Activated naive CD8-positive, alpha-beta T cell treated with anti-CD3 and anti-CD28 coated beads, Interleukin-2, amount 10 ng/mL, durations not matched to agents 7 days and 5 days (primary cell): Measurements from ENCODE around the gene RPL12. TPM values are rescaled to one million over a fixed set of nuclear protein-coding genes. Genes with fewer than 3 reads are reported as not detected.

Experiments
- ATAC-seq: fragments of 150-1000 bp; cut with Tn5 transposase; one replicate; pipeline ENCODE4 v1.10.0; 2021; ENCODE audit warnings: low read depth, moderate library complexity
- POLR2A ChIA-PET: fragments of 350-600 bp; sonication (Branson Sonifier 250); formaldehyde crosslinking; loops from one replicate; lab custom pipeline; 2021; ENCODE audit warnings: antibody characterized with exemption; lab: Charles Lee
- DNase-seq: peaks from one replicate; pipeline ENCODE4 v3.0.0; 2021
- H3K27ac Mint-ChIP-seq: one replicate; pipeline ENCODE4 v1.8.0; 2022; ENCODE audit warnings: mild to moderate bottlenecking, mixed read lengths
- H3K27me3 Mint-ChIP-seq: one replicate; pipeline ENCODE4 v1.8.0; 2022; ENCODE audit warnings: mild to moderate bottlenecking, moderate library complexity, mixed read lengths
- H3K36me3 Mint-ChIP-seq: one replicate; pipeline ENCODE4 v1.8.0; 2021; ENCODE audit warnings: mild to moderate bottlenecking, mixed read lengths
- H3K4me1 Mint-ChIP-seq: one replicate; pipeline ENCODE4 v1.8.0; 2021; ENCODE audit warnings: mixed read lengths
- H3K4me3 Mint-ChIP-seq: one replicate; pipeline ENCODE4 v1.8.0; 2022; ENCODE audit warnings: mild to moderate bottlenecking, moderate library complexity, mixed read lengths
- H3K9me3 Mint-ChIP-seq: one replicate; pipeline ENCODE4 v1.8.0; 2021; ENCODE audit warnings: mixed read lengths
- total RNA-seq, 2 experiments: library from RNA; stranded (reverse); gene quantifications; one replicate each; pipeline ENCODE4 v1.2.3, GENCODE V29; 2021

RPL12 gene
- 1,000 to 10,000 TPM; 1,332 to 1,343 TPM for total RNA-seq

DNA sequence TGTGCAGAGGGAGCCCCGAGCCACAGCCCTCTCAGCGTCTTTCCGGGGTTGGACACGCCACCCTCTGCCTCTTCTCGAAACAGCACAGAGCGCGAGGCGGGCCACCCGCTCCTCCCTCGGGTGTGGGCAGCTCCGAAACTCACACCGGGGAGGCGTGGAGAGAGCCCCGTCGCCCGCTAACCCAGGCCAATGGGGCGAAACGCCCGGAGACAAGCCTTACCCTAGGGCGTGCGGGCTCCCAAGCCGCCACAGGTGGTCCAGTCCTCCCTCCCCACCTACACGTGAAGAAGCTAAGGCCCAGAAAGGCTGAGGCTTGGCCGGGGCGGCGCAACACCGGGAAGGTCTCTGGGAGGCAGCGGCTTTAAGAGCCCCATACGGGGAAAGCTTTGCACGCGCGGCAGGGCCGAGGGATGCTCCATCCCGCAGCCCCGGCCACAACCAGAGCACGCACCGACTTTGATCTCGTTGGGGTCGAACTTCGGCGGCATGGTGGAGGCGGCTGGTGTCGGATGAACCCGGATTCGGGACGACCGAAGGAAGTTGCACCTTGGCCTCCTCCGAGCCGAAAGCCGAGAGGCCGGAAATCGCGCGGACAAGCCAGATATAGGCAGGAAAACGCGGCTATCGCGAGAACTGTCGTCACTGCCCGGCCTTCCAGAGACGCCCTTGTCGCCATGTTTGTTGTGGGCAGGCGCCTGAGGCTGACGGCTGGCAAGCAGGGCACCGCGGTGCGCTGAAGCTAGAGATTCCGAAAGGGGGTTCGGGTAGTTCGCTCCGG is at the start of gene RPL12, which contains the start of gene LRSAM1:
Gene RPL12, minus strand, starts transcription at position 577 of the 778 bp plus-strand sequence. Its CDS starts 89 bp downstream, at position 488.
Gene LRSAM1, plus strand, starts transcription at position 681 of the 778 bp plus-strand sequence. CDS start 3,018 bp downstream, outside the sequence.
- ATAC-seq, result peak; percentile 73
- H3K27ac Mint-ChIP-seq, result peak within 1 kb of the TSS; percentile 96
- H3K9me3 Mint-ChIP-seq, result peaks cover 7% of the 10 kb centered on the region
- H3K36me3 Mint-ChIP-seq, result peaks cover 49% of the 10 kb centered on the region
- peak; percentile 99 for DNase-seq
- peak within 1 kb of the TSS; percentile 89 for H3K4me3 Mint-ChIP-seq
- H3K4me1 Mint-ChIP-seq, result peaks cover 36% of the 10 kb centered on the region
- POLR2A ChIA-PET, result interaction anchor here (0.6 to 4.2 kb wide), 30 partner anchors 10 to 591 kb away, joined by 3 to 53 read pairs (median 4); partner anchors contain the start of genes CDK9, PTRH1, SLC2A8 and TOR2A
- H3K27me3 Mint-ChIP-seq, result no peaks in the 10 kb centered on the region

DNA sequence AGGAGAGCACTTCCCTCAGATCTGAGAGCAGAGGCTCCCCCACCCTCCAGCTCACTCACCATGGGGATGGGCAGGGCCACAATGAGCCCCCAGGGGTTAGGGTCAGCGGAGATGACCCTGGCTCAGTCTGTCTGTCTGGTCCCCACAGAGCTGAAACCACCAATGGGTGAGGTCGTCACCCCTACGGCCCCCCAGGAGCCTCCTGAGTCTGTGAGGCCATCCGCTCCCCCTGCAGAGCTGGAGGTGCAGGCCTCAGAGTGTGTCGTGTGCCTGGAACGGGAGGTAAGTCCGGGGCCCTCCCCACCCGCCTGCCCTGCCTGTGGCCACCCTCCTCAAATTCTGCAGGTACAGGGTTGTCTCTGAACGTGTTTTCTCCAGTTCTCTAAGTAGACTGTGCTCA is 49.7 kb upstream of the RPL12 start:
- no peak overlapping the region for H3K4me3 Mint-ChIP-seq
- no peak overlapping the region for H3K27ac Mint-ChIP-seq
- no peaks in the 10 kb centered on the region for H3K9me3 Mint-ChIP-seq
- peaks cover 6% of the 10 kb centered on the region for H3K4me1 Mint-ChIP-seq
- POLR2A ChIA-PET, result no interaction called here
- ATAC-seq, result no peak
- no peak for DNase-seq
- H3K27me3 Mint-ChIP-seq, result no peaks in the 10 kb centered on the region
- H3K36me3 Mint-ChIP-seq, result peaks cover 6% of the 10 kb centered on the region

DNA sequence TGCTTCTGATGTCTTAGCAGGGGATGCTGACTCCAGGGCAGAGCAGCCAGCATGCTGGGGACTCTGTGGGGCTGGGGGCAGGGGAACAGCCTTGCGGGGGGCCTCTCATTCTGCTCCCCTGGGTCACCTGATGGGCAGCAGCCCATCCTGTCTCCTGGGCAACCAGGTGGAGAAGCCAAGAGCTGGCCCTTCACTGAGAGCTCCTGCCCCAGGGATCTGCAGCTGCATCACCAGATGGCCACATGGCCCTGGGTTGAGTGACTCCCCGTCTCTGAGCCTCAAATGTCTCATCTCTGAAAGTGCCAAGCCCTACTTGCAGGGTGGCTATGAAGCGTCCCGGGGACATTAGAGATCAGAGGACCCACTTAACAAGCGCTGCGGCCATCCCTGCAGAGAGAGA is 49.2 kb upstream of the RPL12 start:
- peaks cover 8% of the 10 kb centered on the region for H3K36me3 Mint-ChIP-seq
- ATAC-seq (no peak), DNase-seq (no peak)
- no peaks in the 10 kb centered on the region for H3K9me3 Mint-ChIP-seq
- POLR2A ChIA-PET, result no interaction called here
- no peak overlapping the region for H3K4me3 Mint-ChIP-seq
- H3K27ac Mint-ChIP-seq, result no peak overlapping the region
- H3K4me1 Mint-ChIP-seq, result peaks cover 9% of the 10 kb centered on the region
- no peaks in the 10 kb centered on the region for H3K27me3 Mint-ChIP-seq

DNA sequence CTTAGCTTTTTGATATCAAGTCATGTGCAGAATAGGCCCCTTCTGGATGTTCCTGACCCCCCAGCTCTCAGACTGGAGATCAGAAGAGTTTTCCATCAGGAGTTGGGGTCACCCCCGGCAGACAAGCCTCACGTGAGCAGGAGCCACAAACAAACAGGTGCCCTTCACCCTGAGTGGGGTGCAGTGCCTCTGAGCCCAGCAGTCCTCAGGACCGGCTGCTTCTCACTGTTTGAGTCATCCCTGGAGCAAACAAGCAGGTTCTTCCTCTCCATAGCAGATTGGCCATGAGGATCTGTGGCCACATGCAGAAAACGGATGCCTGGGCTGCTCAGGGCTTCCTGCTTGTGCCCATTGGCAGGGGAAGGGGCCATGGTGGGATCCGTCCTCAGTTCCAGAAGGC is 47.1 kb upstream of the RPL12 start:
- no peak overlapping the region for H3K4me3 Mint-ChIP-seq
- H3K9me3 Mint-ChIP-seq, result no peaks in the 10 kb centered on the region
- no peak overlapping the region for H3K27ac Mint-ChIP-seq
- POLR2A ChIA-PET, result no interaction called here
- H3K4me1 Mint-ChIP-seq, result peaks cover 6% of the 10 kb centered on the region
- peaks cover 4% of the 10 kb centered on the region for H3K36me3 Mint-ChIP-seq
- ATAC-seq (no peak), DNase-seq (no peak)
- no peaks in the 10 kb centered on the region for H3K27me3 Mint-ChIP-seq

DNA sequence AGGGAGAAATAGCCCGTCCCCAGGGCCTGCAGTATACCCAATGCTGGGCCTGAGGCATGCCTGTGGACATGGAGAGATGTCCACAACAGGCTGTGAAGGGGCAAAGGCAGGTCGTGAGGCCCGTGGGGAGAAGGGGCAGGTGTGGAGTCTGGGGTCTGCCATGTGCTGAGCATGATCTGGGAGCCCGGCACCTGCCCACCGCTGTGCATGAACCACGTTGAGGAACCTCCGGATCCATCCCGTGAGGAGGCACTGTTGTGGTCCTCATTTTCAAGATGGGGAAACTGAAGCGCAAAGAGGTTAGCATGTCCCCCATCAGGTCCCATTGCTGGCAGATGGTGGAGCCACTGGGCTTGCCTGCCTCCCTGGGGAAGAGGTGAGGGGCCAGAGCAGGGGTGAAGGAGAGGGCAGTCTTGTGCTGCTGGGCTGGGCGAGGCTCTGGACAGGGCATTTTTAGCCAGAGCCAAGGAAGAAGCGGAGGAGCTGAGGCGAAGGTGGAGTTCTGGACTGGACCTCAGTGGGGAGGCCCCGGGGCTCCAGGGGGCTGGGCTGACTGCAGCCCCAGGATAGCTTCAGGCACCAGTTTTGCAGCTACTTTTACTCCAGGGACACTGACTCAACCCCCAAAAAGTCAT is 46.6 kb upstream of the RPL12 start:
- POLR2A ChIA-PET, result no interaction called here
- no peak for DNase-seq

DNA sequence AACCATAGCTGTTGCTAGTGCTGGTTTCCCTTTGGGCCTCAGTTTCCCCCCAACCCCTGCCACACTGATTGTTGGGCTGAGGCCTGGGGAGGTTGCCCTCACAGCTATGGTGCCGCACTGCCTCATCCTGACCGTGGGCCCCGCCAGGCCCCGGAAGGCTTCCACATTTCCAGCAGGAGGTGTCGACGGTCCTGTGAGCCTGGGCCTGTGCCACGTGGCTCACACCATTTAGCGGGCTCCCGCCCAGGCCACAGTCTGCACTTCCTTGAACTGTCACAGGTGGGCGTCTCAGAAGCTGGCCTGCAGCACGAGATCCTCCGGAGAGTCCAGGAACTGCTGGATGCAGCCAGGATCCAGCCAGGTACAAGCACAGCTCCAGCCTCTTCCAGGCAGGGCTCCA is 45.8 kb upstream of the RPL12 start:
- no peak overlapping the region for H3K4me3 Mint-ChIP-seq
- peaks cover 6% of the 10 kb centered on the region for H3K4me1 Mint-ChIP-seq
- no peaks in the 10 kb centered on the region for H3K9me3 Mint-ChIP-seq
- H3K36me3 Mint-ChIP-seq, result peaks cover 6% of the 10 kb centered on the region
- DNase-seq (no peak), ATAC-seq (no peak)
- no peaks in the 10 kb centered on the region for H3K27me3 Mint-ChIP-seq
- H3K27ac Mint-ChIP-seq, result no peak overlapping the region
- POLR2A ChIA-PET, result no interaction called here

More for the DNA sequence above, 46.6 kb upstream of the RPL12 start:
- H3K36me3 Mint-ChIP-seq, result peaks cover 4% of the 10 kb centered on the region
- H3K9me3 Mint-ChIP-seq, result no peaks in the 10 kb centered on the region
- no peak for ATAC-seq
- no peaks in the 10 kb centered on the region for H3K27me3 Mint-ChIP-seq
- H3K27ac Mint-ChIP-seq, result peak overlapping the region; percentile 38
- H3K4me3 Mint-ChIP-seq, result no peak overlapping the region
- H3K4me1 Mint-ChIP-seq, result peaks cover 6% of the 10 kb centered on the region

DNA sequence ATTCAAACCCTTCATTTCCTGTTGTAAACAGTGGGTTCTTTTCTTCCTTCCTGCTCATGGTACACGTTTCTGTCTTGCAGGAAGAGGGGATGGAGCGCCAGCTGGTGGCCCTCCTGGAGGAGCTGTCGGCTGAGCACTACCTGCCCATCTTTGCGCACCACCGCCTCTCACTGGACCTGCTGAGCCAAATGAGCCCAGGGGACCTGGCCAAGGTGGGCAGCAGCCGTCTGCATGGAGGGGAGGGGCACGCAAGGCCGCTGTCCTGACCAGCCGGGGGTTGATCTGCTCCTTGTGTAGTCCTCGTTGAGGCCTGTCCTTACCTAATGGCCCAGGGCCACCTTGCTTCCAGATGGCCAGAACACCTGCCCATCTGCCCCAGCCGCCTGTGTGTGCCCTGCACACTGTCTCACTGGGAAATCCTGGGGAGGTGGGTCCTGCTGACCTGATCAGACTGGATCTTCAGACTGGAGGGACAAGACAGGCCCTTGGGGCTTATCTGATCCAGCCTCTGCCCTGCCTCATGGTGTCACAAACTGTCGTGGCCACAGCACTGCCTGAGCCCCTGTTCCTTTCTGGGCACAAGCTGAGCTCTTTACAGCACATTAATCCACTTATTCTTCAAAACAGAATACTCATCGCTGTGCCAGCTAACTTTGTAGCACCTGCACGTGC is 44.8 kb upstream of the RPL12 start:
- Mint-ChIP-seq H3K4me3 (no peak overlapping the region), H3K27me3 (no peaks in the 10 kb centered on the region), H3K27ac (no peak overlapping the region), H3K9me3 (no peaks in the 10 kb centered on the region), H3K4me1 (peaks cover 6% of the 10 kb centered on the region), H3K36me3 (peaks cover 6% of the 10 kb centered on the region)
- ATAC-seq (peak; percentile 21), DNase-seq (no peak)
- POLR2A ChIA-PET, result no interaction called here

DNA sequence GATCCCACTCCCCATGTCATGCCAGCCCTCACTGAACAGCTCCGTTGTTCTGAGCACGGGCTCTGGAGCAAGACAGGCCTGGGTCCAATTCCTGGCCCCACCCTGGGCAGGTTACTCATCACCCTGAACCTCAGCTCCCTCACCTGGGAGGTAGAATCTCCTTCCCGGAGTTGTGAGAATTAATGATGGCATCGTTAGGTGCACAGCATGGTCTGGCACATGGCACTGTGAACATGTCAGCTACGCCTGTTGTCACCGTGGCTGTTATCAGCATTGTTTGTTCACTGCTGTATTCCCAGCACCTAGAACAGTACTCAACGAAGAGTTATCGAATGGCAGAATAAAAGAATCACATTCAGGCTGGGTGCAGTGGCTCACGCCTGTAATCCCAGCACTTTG is 43.1 kb upstream of the RPL12 start:
- Mint-ChIP-seq H3K9me3 (no peaks in the 10 kb centered on the region), H3K36me3 (peaks cover 6% of the 10 kb centered on the region)
- POLR2A ChIA-PET, result no interaction called here

DNA sequence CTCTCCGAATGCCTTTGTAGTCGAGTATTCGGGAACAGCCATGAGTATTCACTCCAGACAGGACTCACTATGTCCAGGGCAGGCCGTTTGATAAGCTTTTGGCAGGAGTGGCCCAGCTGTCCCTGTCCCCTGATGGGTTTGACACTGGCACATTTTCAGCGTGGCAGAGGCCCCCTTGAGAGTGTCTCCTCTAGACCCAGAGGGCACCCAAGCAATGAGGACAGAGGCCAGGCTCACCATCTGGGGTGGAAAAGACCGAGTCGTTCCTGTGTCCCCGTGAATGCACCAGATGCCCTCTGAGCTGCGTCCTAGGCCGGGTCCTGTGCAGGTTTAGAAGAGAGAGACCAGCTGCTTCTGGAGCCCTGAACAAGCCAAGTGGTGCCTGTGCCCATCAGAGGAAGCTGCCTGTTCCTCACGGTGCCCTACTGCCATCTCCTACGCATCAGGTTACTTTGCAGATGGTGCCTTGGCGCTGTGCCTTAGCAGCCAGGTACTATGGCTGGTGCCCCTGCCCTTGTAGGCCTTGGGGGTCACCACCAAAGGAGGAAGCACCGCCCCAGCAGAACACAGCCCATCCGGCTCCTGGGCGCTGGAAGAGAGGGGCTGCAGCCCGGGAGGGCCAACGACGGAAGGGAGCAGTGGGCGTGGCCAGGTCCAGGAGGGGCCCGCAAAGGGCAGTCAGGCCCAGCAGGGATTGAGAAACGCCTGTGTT is 42.5 kb upstream of the RPL12 start:
- H3K9me3 Mint-ChIP-seq, result no peaks in the 10 kb centered on the region
- H3K36me3 Mint-ChIP-seq, result peaks cover 6% of the 10 kb centered on the region
- DNase-seq (no peak), ATAC-seq (no peak)
- no peaks in the 10 kb centered on the region for H3K27me3 Mint-ChIP-seq
- peaks cover 6% of the 10 kb centered on the region for H3K4me1 Mint-ChIP-seq
- POLR2A ChIA-PET, result no interaction called here
- no peak overlapping the region for H3K27ac Mint-ChIP-seq
- no peak overlapping the region for H3K4me3 Mint-ChIP-seq

More for the DNA sequence above, 43.1 kb upstream of the RPL12 start:
- peaks cover 6% of the 10 kb centered on the region for H3K4me1 Mint-ChIP-seq
- ATAC-seq, result no peak
- no peak overlapping the region for H3K27ac Mint-ChIP-seq
- H3K4me3 Mint-ChIP-seq, result no peak overlapping the region
- H3K27me3 Mint-ChIP-seq, result no peaks in the 10 kb centered on the region
- no peak for DNase-seq

DNA sequence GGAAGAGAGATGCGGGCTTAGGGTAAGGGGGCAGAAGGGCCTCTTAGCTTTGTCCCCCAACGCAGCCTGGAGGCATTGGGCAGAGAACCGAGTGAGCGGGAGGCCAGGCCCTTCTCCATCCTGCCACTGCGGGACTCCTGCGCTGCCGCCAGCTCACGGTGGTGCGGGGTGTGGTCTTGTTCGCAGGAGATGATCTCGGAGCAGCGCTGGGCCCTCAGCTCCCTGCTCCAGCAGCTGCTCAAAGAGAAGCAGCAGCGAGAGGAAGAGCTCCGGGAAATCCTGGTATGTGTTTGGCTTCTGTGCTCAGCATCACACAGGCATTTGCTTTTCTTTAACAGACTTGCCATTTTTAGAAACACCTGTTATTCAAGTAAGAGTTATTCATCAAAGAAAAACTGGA is 41.4 kb upstream of the RPL12 start:
- DNase-seq (no peak), ATAC-seq (no peak)
- no peaks in the 10 kb centered on the region for H3K9me3 Mint-ChIP-seq
- no peak overlapping the region for H3K27ac Mint-ChIP-seq
- no peaks in the 10 kb centered on the region for H3K27me3 Mint-ChIP-seq
- H3K4me3 Mint-ChIP-seq, result no peak overlapping the region
- peaks cover 6% of the 10 kb centered on the region for H3K4me1 Mint-ChIP-seq
- POLR2A ChIA-PET, result no interaction called here
- peaks cover 3% of the 10 kb centered on the region for H3K36me3 Mint-ChIP-seq

DNA sequence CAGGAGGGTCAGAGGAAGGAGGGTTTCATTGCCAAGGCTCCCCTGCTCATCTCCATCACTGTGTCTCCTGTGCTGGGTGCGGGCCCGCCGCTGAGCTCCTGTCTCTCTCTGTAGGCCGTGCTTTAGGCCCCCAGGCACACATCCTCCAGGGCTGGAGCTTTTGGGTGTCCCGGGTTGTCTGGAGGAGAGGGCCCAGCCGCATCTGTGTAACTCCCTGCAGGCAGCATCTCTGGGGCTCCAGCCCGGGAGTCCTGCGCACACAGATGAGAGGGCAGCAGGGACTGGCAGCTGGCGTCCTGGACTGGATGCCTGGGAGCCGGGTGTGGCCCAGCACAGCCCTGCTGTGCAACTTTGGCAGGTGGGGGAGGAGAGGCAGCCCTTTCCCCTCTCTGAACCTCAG is 40.3 kb upstream of the RPL12 start:
- no peaks in the 10 kb centered on the region for H3K9me3 Mint-ChIP-seq
- H3K27me3 Mint-ChIP-seq, result no peaks in the 10 kb centered on the region
- peaks cover 6% of the 10 kb centered on the region for H3K4me1 Mint-ChIP-seq
- ATAC-seq (no peak), DNase-seq (no peak)
- peaks cover 4% of the 10 kb centered on the region for H3K36me3 Mint-ChIP-seq
- POLR2A ChIA-PET, result no interaction called here
- H3K27ac Mint-ChIP-seq, result no peak overlapping the region
- H3K4me3 Mint-ChIP-seq, result no peak overlapping the region

DNA sequence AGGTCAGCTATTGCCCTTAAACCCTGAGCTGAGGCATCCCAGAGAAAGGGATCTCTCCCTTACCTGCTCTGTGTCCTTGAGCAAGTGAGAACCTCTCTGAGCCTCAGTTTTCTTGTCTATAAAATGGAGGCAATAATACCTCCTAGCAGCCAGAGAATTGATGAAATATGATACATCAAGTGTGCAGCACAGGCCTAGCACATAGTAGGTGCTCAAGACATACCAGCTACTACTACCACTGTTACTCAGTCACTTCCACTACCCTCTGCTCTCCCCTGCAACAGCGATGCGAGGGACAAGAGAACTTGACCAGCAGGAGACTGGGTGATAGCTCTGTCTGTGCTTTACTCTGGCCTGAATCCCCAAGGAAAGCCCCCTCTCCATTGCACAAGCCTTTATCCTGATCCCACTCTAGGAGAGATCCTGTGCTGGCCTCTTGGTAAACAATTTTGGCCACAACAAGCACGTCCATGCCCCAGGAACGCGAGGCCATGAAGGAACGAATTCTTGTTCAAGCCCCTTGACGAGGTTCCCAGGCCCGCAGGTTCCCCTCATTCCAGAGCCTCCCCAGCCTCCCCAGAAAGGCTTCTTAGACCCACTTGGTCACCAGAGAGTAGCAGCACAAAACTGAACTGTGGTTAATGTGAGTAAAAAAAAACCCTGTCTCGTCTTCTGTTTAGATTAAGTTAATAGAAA is 39.5 kb upstream of the RPL12 start:
- POLR2A ChIA-PET, result interaction anchor here (0.8 kb wide), 1 partner anchor 17 kb away, joined by 3 read pairs; no protein-coding TSS in a partner anchor
- ATAC-seq (no peak), DNase-seq (no peak)
- no peaks in the 10 kb centered on the region for H3K27me3 Mint-ChIP-seq
- peaks cover 4% of the 10 kb centered on the region for H3K36me3 Mint-ChIP-seq
- no peak overlapping the region for H3K27ac Mint-ChIP-seq
- no peak overlapping the region for H3K4me3 Mint-ChIP-seq
- H3K9me3 Mint-ChIP-seq, result no peaks in the 10 kb centered on the region
- peaks cover under 1% of the 10 kb centered on the region for H3K4me1 Mint-ChIP-seq
